GM19035 (cell line): ENCODE results near the gene TUBA4B.

Source experiments
- ATAC-seq: cut with Tn5 transposase; IDR thresholded peaks from one replicate; pipeline ENCODE4 v1.9.1; 2021; ENCODE audit not compliant: unreplicated experiment

Gene TUBA4B

DNA sequence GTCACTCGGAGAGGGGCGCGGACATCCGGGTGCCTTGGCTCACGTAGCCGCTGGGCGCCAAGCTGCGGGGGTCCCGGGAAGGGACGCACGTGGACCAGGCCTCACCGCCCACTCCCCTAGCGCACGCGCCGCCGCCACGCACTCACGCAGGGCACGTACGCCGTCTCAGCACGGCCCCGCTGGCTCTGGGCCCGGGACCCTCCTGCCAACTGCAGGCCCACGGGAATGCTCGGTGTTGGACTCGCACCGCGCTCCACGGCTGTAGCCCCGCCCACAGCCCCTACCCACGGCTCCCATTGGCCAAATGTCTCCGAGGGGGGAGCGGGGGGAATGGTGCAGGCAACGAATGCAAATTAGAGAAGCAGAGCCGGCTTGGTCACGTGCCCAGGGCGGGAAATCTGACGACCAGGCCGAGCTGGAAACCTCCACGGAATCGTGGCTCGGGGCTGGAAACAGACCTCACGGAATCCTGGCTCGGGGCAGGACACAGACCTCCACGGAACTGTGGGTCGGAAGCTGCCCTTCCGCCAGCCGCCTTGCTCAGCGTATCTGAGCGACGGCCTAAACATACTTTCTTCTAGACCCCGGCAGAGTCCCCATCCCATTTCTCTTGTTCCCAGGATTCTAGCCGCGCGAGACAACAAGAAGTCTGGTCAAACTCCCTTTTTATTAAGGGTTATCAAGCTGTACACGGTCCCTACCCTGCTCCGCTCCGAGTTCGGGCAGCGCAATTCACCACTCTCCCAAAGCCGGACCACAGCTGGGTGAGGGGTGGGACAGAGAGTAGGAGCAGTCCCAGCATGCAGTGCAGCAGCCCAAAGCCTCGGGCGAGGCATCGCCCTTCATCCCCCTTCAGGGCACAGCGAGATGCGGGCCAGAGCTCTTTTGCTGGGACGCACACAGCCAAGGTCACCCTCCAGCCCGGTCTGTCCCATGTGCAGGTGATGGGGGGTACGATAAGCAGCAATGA, 34.0 kb upstream of the TUBA4B start, which contains the start of gene ABCB6:
TSS of gene ABCB6 (minus strand) at position 227 of the 970 bp plus-strand sequence. CDS start 285 bp downstream, outside the sequence.
- peak; percentile 77 for ATAC-seq

DNA sequence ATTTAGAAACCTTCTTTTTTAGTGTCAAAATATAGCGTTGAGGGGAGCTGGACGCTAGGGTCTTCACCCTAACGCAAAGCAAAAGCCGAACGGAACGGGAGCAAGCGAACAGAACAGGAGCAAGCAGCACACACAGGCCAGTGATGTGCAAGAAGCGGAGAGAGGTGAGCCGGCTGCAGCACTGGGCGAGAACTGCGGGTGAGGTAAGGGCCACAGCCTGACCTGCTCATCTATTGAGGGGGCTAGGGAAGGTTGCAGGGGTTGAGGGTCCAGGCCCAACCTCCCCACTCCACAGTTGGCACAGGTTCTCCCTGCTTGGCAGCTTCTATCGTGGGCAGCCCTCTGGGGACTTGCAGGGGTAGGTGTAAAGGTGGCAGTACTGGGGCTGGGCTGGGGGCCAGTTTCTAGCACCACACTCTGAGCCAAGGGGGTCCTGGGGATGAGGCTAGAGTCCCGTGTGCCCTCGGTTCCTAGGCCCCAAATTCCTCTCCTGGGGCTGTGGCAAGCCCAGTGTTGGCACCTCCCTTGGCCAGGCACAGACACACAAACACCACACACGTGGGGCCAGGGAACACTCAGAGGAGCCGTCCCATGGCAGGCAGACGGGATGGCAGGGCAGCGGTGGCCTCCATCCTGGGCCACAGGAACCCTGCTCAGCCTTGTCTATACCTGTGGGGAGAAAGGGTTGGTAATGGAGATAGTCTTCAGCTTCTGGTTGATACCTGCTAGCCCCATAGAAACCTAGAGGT, 33.1 kb upstream of the TUBA4B start:
- ATAC-seq: no peak

DNA sequence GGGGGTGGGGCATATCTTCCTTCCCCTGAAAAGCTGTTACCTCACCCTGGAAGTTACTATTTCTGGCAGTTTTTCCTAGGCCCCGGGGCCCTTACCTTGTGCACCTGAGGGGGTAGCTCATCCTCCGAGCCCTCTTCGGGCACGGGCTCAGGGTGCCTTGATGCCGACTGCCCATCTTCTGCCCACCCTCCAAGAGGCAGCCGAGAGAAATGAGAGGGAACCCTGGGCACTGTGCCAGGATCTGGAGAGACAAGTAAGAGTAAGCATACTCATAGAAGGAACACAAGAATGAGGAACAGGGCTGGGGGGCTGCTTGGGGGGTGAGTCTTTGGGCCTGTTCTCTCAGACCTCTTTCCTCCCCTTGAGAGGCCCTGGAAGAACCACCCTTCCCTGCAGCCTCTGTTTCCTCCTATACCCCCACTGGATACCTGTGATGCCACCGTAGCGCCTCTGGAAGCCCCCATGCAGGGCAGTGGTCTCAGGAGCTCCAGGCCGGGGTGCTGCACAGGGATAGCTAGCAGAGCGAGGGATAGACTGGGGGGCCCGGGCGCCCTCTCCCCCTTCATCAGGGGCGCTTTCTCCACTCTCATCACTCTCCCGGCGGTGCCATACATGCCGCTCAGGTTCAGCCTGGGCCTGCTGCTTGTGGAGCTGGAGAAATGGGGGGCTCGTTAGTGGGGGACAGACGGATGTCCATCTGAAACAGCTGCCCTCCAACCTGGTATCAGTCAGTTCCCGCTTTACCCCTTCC, 32.2 kb upstream of the TUBA4B start:
- ATAC-seq: no peak

DNA sequence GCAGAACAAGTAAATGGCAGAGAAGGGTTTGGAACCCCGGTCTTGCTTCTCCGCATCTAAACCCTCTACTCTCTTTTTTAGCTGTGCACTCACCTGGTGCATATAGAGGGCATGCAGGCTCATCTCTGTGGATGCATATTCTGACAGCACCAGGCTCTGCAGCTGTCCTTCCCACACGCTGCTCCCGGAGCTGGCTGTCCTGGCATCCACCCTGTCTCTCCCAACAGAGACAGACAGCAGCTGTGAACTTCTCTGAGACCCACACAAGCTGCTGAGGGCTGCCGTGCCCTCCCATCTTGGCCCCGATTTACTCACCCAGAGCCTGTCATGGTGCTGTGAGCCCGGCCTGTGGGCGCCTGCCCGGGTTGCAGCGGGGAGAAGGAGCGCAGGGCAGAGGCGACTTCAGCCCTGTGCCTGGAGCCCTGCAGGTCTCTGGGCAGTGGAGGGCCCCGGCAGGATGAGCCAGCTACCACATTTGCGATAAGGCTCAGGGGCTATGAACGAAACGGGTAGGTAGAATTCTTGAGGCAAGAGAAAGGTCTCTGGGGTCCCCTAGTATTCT, 31.0 kb upstream of the TUBA4B start:
- ATAC-seq: no peak

DNA sequence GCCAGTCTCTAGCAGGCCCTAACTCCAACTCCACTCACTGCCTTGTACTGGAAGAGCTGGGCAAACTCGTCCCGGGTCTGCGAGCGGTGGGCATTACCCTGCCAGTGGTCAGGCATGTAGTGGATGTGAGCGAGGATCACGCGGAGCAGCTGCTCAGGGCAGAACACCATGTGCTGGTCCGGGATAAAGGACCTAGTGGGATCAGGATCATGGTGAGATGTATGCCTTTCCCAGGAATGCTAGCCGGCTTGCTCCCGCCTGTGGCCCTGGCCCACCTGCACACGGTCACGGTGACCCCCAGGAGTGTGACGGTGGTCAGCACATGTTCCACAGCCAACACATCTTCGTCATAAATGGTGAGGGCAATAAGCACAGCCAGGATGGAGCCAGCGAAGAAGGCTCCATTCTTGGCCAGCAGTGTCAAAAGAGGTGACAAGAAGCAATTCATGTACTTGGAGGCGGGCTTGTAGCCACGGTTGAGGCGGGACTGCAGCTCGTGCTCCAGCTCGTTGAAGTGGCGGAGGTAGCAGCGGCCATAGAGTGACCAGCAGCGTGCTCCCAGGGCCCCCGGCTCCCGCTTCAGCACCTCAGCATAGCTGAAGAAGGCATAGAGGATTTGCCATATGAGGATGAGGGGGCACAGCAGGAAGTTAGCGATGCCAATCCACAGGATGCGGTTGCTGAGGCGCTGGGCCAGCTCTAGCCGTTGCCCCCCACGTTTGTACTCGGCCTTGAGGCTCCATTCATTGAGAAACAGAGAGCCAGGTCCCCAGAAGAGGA, 29.0 kb upstream of the TUBA4B start:
- ATAC-seq: no peak

DNA sequence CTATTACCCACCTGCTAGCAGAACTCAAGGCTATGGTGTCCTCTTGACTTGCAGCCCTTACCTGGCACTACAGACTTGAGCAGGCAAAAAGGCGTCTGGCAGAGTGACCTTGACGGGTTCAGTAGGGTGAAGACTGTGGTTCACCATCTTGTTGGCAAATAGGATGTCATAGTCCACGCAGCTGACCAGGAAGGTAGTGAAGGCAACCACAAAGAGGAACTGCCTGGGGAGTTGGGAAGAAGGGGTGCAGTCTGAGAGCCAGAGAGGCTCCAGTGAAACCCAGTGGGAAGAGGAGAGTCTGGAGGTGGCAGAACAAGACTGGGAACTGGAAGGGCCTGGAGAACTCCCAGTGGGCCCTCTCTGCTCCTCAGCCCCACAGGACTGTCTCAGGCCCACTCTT, 27.7 kb upstream of the TUBA4B start:
- no peak for ATAC-seq

DNA sequence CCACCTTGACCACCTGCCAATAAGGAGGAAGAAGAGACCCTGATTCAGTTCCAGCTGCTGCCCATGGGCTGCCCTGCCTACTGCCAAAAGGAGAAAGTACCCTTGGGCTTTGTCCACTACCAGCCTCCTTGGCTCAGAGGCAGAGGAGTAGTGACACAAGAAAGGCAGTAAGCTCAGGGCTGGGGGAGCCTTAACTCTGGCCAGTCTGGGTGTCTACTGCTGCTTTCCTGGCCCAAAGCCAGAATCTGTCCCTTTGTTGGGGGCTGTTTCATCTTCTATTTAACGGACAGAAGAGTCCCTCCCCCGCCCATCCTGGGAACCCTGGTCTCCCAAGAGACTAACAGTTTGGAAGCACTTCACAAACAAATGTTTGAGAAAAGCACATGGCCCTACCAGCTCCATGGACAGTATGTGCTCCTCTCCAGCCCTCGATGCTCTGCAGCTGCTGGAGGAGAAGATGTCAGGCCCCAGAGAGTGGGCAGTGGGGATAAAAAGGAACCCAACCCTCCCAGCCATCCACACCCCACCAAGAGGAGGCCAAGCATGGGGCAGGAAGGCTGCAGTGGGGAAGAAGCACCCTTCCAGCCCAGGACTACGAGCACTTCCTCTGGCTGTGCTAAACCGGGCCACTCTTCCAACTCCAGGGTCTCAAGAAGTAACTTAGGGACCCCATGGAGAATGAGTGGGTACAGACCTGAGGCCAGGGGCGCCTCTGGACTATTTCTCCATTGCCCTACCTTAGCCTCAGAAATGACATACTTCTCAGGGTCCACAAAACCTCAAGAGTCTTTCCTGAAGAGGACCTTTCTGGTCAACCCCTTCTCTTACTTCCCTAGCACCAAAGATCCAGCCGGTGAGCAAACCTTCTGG, 24.8 kb upstream of the TUBA4B start:
- ATAC-seq: no peak

DNA sequence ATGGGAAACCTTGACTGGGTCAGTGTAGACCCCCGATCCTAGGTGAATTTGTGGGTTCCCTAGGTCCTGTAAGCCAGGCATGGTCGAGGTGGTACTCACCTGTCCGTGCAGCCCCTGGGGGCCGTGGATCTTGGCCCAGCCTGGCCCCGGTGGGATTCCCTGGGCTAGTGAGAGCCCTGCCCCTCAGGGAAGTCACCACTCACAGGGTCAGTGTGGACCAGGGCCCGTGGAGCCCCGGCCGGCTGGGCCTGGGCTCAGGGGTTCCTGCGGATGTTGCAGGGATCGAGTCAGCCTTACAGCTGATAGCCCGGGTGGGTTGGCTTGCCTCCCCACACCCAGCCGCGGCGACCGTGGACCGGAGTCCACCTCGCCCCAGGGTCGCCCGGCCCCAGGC, 24.1 kb upstream of the TUBA4B start:
- ATAC-seq: no peak

DNA sequence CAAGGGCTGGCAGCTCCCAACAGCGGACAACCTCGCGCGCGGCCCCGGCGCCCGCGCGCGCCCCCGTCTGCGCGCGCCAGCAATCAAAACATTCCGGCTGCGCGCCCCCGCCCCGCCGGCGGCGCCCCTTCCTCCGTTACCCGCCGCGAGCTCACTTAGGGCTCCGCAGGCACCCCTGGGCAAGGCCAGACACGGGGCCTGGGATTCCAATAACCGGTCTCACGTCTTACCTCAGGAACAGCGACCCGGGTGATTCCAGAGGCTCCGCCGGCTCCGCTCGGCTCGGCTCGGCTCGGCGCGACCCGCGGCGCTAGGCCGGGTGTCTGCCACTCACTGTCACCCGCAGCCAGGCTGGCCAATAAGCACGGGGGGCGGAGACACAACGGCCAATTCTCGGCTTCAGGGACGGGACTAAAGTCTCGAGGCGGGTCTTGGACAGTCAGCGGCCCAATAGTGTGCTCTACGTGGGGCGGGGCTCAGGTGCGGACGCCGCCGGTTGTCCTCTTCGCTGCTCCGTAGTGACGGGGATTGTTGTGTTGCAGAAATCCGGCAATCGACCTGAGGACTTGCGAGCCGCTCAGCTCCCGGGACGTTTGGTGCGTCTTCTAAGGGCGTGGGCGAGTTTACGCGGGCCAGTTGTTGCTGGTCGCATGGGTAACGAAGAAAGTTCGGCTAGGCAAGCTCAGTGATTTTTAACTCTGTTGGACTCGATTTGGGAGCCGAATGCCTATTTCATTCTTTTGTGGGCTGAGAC, 23.6 kb upstream of the TUBA4B start, which contains the start of the genes ANKZF1 and ATG9A:
TSS of gene ANKZF1 (plus strand) at position 502 of the 754 bp plus-strand sequence. CDS start 452 bp downstream, outside the sequence.
TSS of gene ATG9A (minus strand) at position 332 of the 754 bp plus-strand sequence. CDS start 1,612 bp downstream, outside the sequence.
- peak; percentile 96 for ATAC-seq

DNA sequence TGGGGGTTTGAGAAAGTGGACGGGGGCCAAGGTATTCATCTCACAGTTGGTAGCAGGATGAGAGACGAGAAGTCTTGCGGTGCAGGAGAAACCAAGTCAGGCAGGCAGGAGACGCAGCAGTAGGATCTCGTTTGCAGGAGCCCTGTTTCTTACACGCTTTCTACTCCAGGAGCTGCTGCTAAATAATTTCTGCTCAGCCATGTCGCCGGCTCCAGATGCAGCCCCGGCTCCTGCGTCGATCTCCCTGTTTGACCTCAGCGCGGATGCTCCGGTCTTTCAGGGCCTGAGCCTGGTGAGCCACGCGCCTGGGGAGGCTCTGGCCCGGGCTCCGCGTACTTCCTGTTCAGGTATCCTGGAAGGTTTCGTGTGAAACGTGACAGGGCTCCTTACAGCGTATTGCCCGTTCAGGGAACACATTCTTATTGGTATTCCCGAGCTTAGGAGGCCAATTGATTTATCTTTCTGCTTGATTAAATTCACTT, 22.9 kb upstream of the TUBA4B start:
- peak; percentile 17 for ATAC-seq

DNA sequence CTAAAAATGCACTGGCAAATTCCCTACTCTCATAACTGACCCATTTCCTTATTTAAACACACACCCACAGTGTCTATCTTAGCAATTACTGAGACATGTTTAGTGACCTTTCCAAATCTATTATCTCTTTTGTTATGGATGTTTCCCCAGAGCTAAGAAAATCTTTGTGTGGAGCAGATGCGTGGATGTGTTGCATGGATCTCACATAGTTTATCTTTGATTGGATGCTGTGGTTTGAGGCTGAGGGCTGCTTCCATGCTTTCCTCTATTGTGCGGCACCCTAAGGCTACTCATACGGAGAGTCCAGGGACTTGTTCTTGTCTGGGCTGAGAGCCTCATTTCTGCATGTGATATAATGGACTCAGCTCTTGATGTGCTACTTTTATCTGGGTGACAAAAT, 18.7 kb upstream of the TUBA4B start:
- no peak for ATAC-seq

DNA sequence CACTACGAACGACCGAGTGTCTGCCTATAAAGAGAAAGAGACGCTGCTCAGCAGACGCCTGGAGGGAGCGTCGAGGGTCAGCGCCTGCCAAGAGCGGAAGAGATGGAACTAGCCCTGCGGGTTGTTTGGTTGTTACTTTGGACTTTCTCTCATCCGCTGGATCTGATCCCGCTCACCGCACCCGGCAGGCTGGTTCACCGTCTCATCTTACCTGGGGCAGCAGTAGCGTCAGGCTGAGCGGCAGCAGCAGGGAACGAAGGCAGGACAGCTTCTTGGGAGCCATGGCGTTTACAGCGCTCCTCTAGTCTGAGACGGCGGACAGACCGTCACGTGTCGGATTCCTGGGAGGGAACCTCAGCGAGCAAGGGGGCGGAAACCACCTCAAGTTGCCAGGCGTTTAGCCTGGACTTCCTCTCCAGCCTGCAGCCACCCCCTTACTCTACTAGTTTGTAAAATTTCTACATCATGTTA, 9.7 kb upstream of the TUBA4B start:
- no peak for ATAC-seq

DNA sequence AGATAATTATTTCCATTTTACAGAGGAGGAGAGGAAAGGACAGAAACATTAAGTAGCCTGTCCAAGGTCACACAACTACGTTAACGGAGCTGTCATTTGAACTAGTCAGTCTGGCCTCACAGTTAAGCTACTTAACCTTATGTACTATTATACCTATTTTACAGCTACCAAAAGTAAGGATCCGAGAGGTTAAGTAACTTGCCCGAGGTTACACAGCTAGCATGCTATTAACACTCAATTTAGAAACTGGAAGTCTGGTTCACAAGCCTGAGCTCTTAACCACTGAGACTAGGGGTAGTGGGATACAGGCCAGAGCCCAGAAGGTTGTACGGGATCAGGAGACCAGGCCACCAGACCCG, 8.3 kb upstream of the TUBA4B start:
- no peak for ATAC-seq

DNA sequence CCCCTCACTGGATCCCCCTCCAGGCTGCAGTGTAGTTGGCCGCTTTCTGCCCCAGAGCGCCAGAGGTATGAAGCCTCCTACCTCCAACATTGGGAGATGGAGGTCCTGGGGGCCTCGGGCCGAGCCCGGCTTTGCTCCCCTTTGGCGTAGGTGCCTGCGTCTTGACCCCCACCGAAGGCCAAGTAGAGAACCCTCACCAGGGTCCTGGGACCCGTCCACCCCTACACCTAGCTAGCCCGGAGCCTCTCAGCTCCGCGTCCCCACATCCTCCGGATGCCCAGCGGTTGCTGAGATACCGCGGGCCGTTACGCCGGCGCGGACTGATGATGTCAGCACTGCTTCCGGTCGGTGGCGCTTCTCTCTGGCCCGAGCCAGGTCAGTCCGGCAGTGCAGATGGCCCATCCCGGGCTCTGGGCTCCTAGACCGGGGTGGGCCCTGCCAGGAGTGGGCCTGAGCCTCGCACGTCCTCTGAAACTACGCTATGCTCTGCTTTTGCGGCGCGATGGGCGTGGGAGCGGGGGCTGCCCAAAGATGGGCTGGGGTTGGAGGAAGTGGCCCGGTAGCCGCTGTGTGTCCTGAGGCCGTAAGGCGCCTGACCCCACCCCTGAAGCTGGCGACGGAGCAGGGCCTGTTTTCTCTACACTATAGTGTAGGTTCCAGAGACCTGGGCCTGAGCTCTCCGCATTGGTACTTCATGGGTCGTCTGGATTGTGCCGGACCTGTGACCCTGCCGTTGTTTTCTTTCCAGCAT, 7.7 kb upstream of the TUBA4B start, which contains the start of the genes GLB1L and STK16:
TSS of gene GLB1L (minus strand) at position 297 of the 751 bp plus-strand sequence. CDS start 1,871 bp downstream, outside the sequence.
TSS of gene STK16 (plus strand) at position 332 of the 751 bp plus-strand sequence. CDS start 521 bp downstream, outside the sequence.
- peak; percentile 86 for ATAC-seq

DNA sequence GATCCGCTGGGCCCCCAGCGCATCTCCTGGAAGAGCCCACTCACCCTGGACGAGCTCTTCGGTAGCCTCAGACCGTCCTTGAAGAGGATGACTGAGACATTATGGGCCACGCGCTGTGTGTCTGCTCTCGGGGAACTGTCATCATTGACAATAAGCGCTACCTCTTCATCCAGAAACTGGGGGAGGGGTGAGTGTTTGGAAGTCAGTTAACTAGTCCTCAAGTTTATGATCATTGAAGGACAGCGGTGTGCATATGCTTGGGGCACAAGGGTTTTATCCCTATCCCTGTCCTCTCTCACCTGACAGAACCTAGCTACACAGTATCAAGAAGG, 7.2 kb upstream of the TUBA4B start:
- no peak for ATAC-seq

DNA sequence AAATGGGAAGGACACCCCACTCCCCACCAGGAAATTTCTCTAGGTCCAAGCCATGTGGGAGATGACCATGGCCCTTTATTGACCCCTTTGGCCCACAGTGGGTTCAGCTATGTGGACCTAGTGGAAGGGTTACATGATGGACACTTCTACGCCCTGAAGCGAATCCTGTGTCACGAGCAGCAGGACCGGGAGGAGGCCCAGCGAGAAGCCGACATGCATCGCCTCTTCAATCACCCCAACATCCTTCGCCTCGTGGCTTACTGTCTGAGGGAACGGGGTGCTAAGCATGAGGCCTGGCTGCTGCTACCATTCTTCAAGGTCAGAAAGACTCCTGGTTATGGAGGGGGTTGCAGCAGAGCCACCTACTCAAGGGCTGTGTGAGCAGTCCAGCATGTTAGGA, 6.5 kb upstream of the TUBA4B start:
- ATAC-seq: no peak
